Glutamatergic neuron (in vitro differentiated cells): Measurements from ENCODE around the gene TNP2. TPM values are rescaled to one million over a fixed set of nuclear protein-coding genes. Genes with fewer than 3 reads are reported as not detected.

ENCODE experiments used
- DNase-seq: peaks from one replicate; pipeline ENCODE4 v3.0.0; 2022
- H3K27ac Mint-ChIP-seq: one replicate; pipeline ENCODE4 v1.8.0; 2020; ENCODE audit warnings: mild to moderate bottlenecking, mixed read lengths, inconsistent platforms; ENCODE audit not compliant: unreplicated experiment
- H3K27me3 Mint-ChIP-seq: one replicate; pipeline ENCODE4 v1.8.0; 2020; ENCODE audit warnings: mild to moderate bottlenecking, moderate library complexity, mixed read lengths, inconsistent platforms; ENCODE audit not compliant: unreplicated experiment
- H3K36me3 Mint-ChIP-seq: one replicate; pipeline ENCODE4 v1.8.0; 2020; ENCODE audit warnings: mild to moderate bottlenecking, mixed read lengths, inconsistent platforms; ENCODE audit not compliant: unreplicated experiment
- H3K4me1 Mint-ChIP-seq: one replicate; pipeline ENCODE4 v1.8.0; 2020; ENCODE audit warnings: mild to moderate bottlenecking, low read depth, mixed read lengths, inconsistent platforms; ENCODE audit not compliant: unreplicated experiment
- H3K4me3 Mint-ChIP-seq: one replicate; pipeline ENCODE4 v1.8.0; 2020; ENCODE audit warnings: mild to moderate bottlenecking, mixed read lengths, inconsistent platforms; ENCODE audit not compliant: unreplicated experiment
- H3K9me3 Mint-ChIP-seq: one replicate; pipeline ENCODE4 v1.8.0; 2020; ENCODE audit warnings: mild to moderate bottlenecking, moderate library complexity, mixed read lengths, inconsistent platforms; ENCODE audit not compliant: unreplicated experiment
- CTCF ChIP-seq: fragments of 200-600 bp; sonication (generic); IDR thresholded peaks from one replicate; pipeline ENCODE4 v1.5.0; 2021; ENCODE audit not compliant: partially characterized antibody, unreplicated experiment
- microRNA-seq: library from miRNA; unstranded; fragments of <30 nt; microRNA quantifications from one replicate; pipeline ENCODE4, GENCODE V29; 2020; ENCODE audit not compliant: unreplicated experiment
- total RNA-seq: library from RNA; stranded (reverse); fragmentation: NEBNext Ultra II Directional; extraction: Animal tissue kit (Norgen Biotek cat#: 25700); gene quantifications from one replicate; pipeline ENCODE4 v1.2.1, GENCODE V29; 2021; ENCODE audit not compliant: unreplicated experiment

TNP2 gene
- total RNA-seq, 1 donor from 2014 or later: not detected

GRCh38 chr16:11219178-11219577, 49.9 kb downstream of the TNP2 start:
- H3K36me3 Mint-ChIP-seq: no peaks in the 10 kb centered on the region
- no peaks in the 10 kb centered on the region for H3K4me1 Mint-ChIP-seq
- H3K27ac Mint-ChIP-seq: no peak overlapping the region
- no peak overlapping the region for H3K4me3 Mint-ChIP-seq
- no peak for TF ChIP-seq CTCF
- no peak for DNase-seq
- peaks cover 5% of the 10 kb centered on the region for H3K9me3 Mint-ChIP-seq
- peaks cover 7% of the 10 kb centered on the region for H3K27me3 Mint-ChIP-seq

- H3K27me3 Mint-ChIP-seq: peaks cover 7% of the 10 kb centered on the region
- TF ChIP-seq CTCF: peak; percentile 89
- no peak overlapping the region for H3K27ac Mint-ChIP-seq
- H3K4me3 Mint-ChIP-seq: no peak overlapping the region
- no peaks in the 10 kb centered on the region for H3K36me3 Mint-ChIP-seq
- no peaks in the 10 kb centered on the region for H3K4me1 Mint-ChIP-seq
- H3K9me3 Mint-ChIP-seq: peaks cover 5% of the 10 kb centered on the region
- DNase-seq: no peak
Observed at GRCh38 chr16:11218604-11218962, 50.5 kb downstream of the TNP2 start.

Small RNAs within 50 kb of the gene (microRNA-seq; reads per million reads assigned to microRNA genes)
- not detected for gene MIR548H2

Other genes starting within 250 kb of the TNP2 start
- gene SOCS1, start 13.1 kb downstream of the TNP2 start, total RNA-seq: 11.1 TPM
- not detected for gene PRM3, start 4.3 kb upstream of the TNP2 start, total RNA-seq
- gene PRM2, start 7.2 kb upstream of the TNP2 start, total RNA-seq: not detected
- gene PRM1, start 12.0 kb upstream of the TNP2 start, total RNA-seq: not detected
- gene RMI2, start 76.1 kb upstream of the TNP2 start, total RNA-seq: 4.2 TPM